Neural cell (in vitro differentiated cells): ENCODE results near the gene CROCC2. TPM values are rescaled to one million over a fixed set of nuclear protein-coding genes. Genes with fewer than 3 reads are reported as not detected.

Experiments used
- H2AFZ ChIP-seq: fragments of 200-600, 300-800 bp; sonication (generic), shearing (Covaris generic); 2 replicates; pipeline ENCODE4 v1.6.0; 2014; ENCODE audit warnings: low read depth, mild to moderate bottlenecking, antibody characterized with exemption, low read length, moderate library complexity
- H3F3A ChIP-seq: fragments of 200-600 bp; shearing (Covaris generic); 2 replicates; pipeline ENCODE4 v1.6.1; 2016; ENCODE audit warnings: mild to moderate bottlenecking, moderate library complexity, mixed read lengths, antibody characterized with exemption, low read length; ENCODE audit not compliant: insufficient read depth, poor library complexity, severe bottlenecking
- H3K27ac ChIP-seq: fragments of 200-600, 300-800 bp; sonication (generic), shearing (Covaris generic); 2 replicates; pipeline ENCODE4 v1.5.1; 2014; ENCODE audit warnings: mild to moderate bottlenecking, low read length, moderate library complexity
- H3K27me3 ChIP-seq: fragments of 300-800, 200-600 bp; sonication (generic), shearing (Covaris generic); 2 replicates; pipeline ENCODE4 v1.6.0; 2014; ENCODE audit warnings: mild to moderate bottlenecking, low read depth, low read length, moderate library complexity; ENCODE audit not compliant: insufficient read depth
- H3K36me3 ChIP-seq: fragments of 300-800, 200-600 bp; sonication (generic), shearing (Covaris generic); 2 replicates; pipeline ENCODE4 v1.5.1; 2014; ENCODE audit warnings: mild to moderate bottlenecking, antibody characterized with exemption, low read length, moderate library complexity; ENCODE audit not compliant: insufficient read depth
- H3K4me2 ChIP-seq: fragments of 300-800, 200-600 bp; sonication (generic), shearing (Covaris generic); 2 replicates; pipeline ENCODE4 v1.6.0; 2014; ENCODE audit warnings: mild to moderate bottlenecking, low read length
- H3K4me3 ChIP-seq: fragments of 300-800, 200-600 bp; sonication (generic), shearing (Covaris generic); 2 replicates; pipeline ENCODE4 v1.5.1; 2014; ENCODE audit warnings: mild to moderate bottlenecking, low read length, moderate library complexity
- H3K79me2 ChIP-seq: fragments of 200-600 bp; shearing (Covaris generic); replicated peaks from 2 replicates; pipeline ENCODE4 v1.6.0; 2014; ENCODE audit warnings: mild to moderate bottlenecking, low read length, moderate library complexity; ENCODE audit not compliant: insufficient read depth
- H3K9ac ChIP-seq: fragments of 300-800, 200-600 bp; sonication (generic), shearing (Covaris generic); 2 replicates; pipeline ENCODE4 v1.6.1; 2016; ENCODE audit warnings: mild to moderate bottlenecking, low read length, mixed read lengths
- H3K9me2 ChIP-seq: fragments of 200-600 bp; shearing (Covaris generic); 2 replicates; pipeline ENCODE4 v1.6.1; 2016; ENCODE audit warnings: mild to moderate bottlenecking, low read length, mixed read lengths; ENCODE audit not compliant: insufficient read depth
- H3K9me3 ChIP-seq: fragments of 200-600, 300-800 bp; sonication (generic), shearing (Covaris generic); 2 replicates; pipeline ENCODE4 v1.6.1; 2016; ENCODE audit warnings: mild to moderate bottlenecking, mixed run types, low read length, moderate library complexity, mixed read lengths
- H4K20me1 ChIP-seq: fragments of 200-600 bp; shearing (Covaris generic); 2 replicates; pipeline ENCODE4 v1.6.1; 2016; ENCODE audit warnings: mild to moderate bottlenecking, mixed run types; ENCODE audit not compliant: insufficient read depth
- CTCF ChIP-seq: fragments of 450-650 bp; IDR thresholded peaks from 2 replicates; pipeline ENCODE4 v1.5.1; 2014; ENCODE audit warnings: antibody characterized with exemption, mild to moderate bottlenecking, moderate library complexity; ENCODE audit not compliant: poor library complexity, severe bottlenecking
- EP300 ChIP-seq: fragments of 450-650 bp; conservative IDR thresholded peaks from 2 replicates; pipeline ENCODE4 v1.6.1; 2014; ENCODE audit warnings: antibody characterized with exemption, mild to moderate bottlenecking, moderate library complexity; ENCODE audit not compliant: poor library complexity, severe bottlenecking
- EZH2 ChIP-seq: fragments of 200-600, 300-800 bp; shearing (Covaris generic), sonication (generic); IDR thresholded peaks from 2 replicates; pipeline ENCODE4 v1.6.1; 2014; ENCODE audit warnings: antibody characterized with exemption, low read length, borderline replicate concordance, mild to moderate bottlenecking; ENCODE audit not compliant: insufficient read depth, poor library complexity, severe bottlenecking
- MXI1 ChIP-seq: fragments of 450-650 bp; conservative IDR thresholded peaks from 2 replicates; pipeline ENCODE4 v1.6.1; 2014; ENCODE audit warnings: antibody characterized with exemption, mild to moderate bottlenecking; ENCODE audit not compliant: poor library complexity, severe bottlenecking
- POLR2AphosphoS5 ChIP-seq: IDR thresholded peaks from 2 replicates; pipeline ENCODE4 v1.6.1; 2012
- RAD21 ChIP-seq: fragments of 450-650 bp; conservative IDR thresholded peaks from 2 replicates; pipeline ENCODE4 v1.6.1; 2014; ENCODE audit warnings: antibody characterized with exemption, mild to moderate bottlenecking, moderate library complexity
- REST ChIP-seq: IDR thresholded peaks from 2 replicates; pipeline ENCODE4 v1.6.1; 2012; ENCODE audit warnings: borderline replicate concordance
- SMC3 ChIP-seq: fragments of 450-650 bp; conservative IDR thresholded peaks from 2 replicates; pipeline ENCODE4 v1.6.1; 2014; ENCODE audit warnings: antibody characterized with exemption, mild to moderate bottlenecking, moderate library complexity; ENCODE audit not compliant: poor library complexity
- TAF1 ChIP-seq: IDR thresholded peaks from 2 replicates; pipeline ENCODE4 v1.6.1; 2012; ENCODE audit warnings: low read depth
- polyA plus RNA-seq: library from polyadenylated mRNA; depleted of rRNA; stranded (reverse); fragments of >200 nt; gene quantifications from 2 replicates; pipeline ENCODE4 v1.2.3, GENCODE V29; 2014

The CROCC2 gene
- polyA plus RNA-seq, 1 donor from 2014 or later = 0.09 TPM

GRCh38 chr2:240927390-240927781, 21.2 kb downstream of the CROCC2 start:
- Histone ChIP-seq H3K79me2 (no peaks in the 10 kb centered on the region), H3K27me3 (no peaks in the 10 kb centered on the region), H3K9ac (no peak overlapping the region), H3K27ac (no peak overlapping the region), H3K36me3 (no peaks in the 10 kb centered on the region), H2AFZ (no peak overlapping the region), H3K9me2 (no peaks in the 10 kb centered on the region), H4K20me1 (no peaks in the 10 kb centered on the region), H3F3A (no peaks in the 10 kb centered on the region), H3K4me2 (no peak overlapping the region), H3K9me3 (no peaks in the 10 kb centered on the region), H3K4me3 (no peak overlapping the region)
- TF ChIP-seq EP300 (no peak), REST (no peak), TAF1 (no peak), EZH2 (no peak), SMC3 (no peak)

GRCh38 chr2:240928476-240929363, 22.6 kb downstream of the CROCC2 start:
- no peaks in the 10 kb centered on the region for H3K9me3 ChIP-seq
- H3K79me2 ChIP-seq = no peaks in the 10 kb centered on the region
- TF ChIP-seq CTCF (no peak), EZH2 (no peak), REST (no peak), RAD21 (no peak), TAF1 (no peak), POLR2AphosphoS5 (no peak), EP300 (no peak), MXI1 (no peak), SMC3 (no peak)
- no peak overlapping the region for H3K9ac ChIP-seq
- H3K27me3 ChIP-seq = no peaks in the 10 kb centered on the region
- no peak overlapping the region for H3K4me2 ChIP-seq
- H3K4me3 ChIP-seq = no peak overlapping the region
- H3K9me2 ChIP-seq = no peaks in the 10 kb centered on the region
- H4K20me1 ChIP-seq = no peaks in the 10 kb centered on the region
- H3K36me3 ChIP-seq = no peaks in the 10 kb centered on the region
- no peaks in the 10 kb centered on the region for H3F3A ChIP-seq
- H2AFZ ChIP-seq = no peak overlapping the region
- H3K27ac ChIP-seq = no peak overlapping the region
